IMR-90 (cell line): ENCODE measurements around the gene RFTN1.

ENCODE experiments used
- CEBPB ChIP-seq: IDR thresholded peaks from 2 replicates; pipeline ENCODE4 v1.6.1; 2012; ENCODE audit warnings: low read depth, low read length, improper control_type of control experiment
- CHD1 ChIP-seq: IDR thresholded peaks from 2 replicates; pipeline ENCODE4 v1.6.1; 2012; ENCODE audit warnings: low read depth, low read length, improper control_type of control experiment
- CTCF ChIP-seq: conservative IDR thresholded peaks from 2 replicates; pipeline ENCODE4 v1.5.1; 2012; ENCODE audit warnings: mild to moderate bottlenecking, low read depth, low read length, improper control_type of control experiment
- FOS ChIP-seq: fragments of 150-350 bp; IDR thresholded peaks from 2 replicates; pipeline ENCODE4 v1.6.1; 2016; ENCODE audit warnings: low read depth, low read length
- POLR2A ChIP-seq: IDR thresholded peaks from 2 replicates; pipeline ENCODE4 v1.6.1; 2012; ENCODE audit warnings: mild to moderate bottlenecking, low read depth, low read length
- RCOR1 ChIP-seq: IDR thresholded peaks from 2 replicates; pipeline ENCODE4 v1.6.1; 2012; ENCODE audit warnings: mild to moderate bottlenecking, low read length, improper control_type of control experiment; ENCODE audit not compliant: insufficient replicate concordance
- RFX5 ChIP-seq: IDR thresholded peaks from 2 replicates; pipeline ENCODE4 v1.8.0; 2012; ENCODE audit warnings: low read depth, mild to moderate bottlenecking, low read length, moderate library complexity
- SMC3 ChIP-seq: fragments of 150-350 bp; IDR thresholded peaks from 2 replicates; pipeline ENCODE4 v1.6.1; 2016; ENCODE audit warnings: low read depth, mild to moderate bottlenecking, antibody characterized with exemption, low read length, moderate library complexity
- USF2 ChIP-seq: fragments of 150-350 bp; IDR thresholded peaks from 2 replicates; pipeline ENCODE4 v1.6.1; 2017; ENCODE audit warnings: mild to moderate bottlenecking, antibody characterized with exemption, low read length, low read depth

- TF ChIP-seq CTCF (no peak), POLR2A (no peak), RFX5 (no peak), RCOR1 (no peak), CEBPB (no peak), CHD1 (no peak), USF2 (no peak), SMC3 (no peak), FOS (no peak)
These were observed 8.8 kb downstream of the RFTN1 start for GRCh38 chr3:16504692-16505091.
